ENCODE measurements around the gene PPP2R3B.

GRCh38 chrX:373641-374471 lies 12.9 kb downstream of the PPP2R3B start:
- TF ChIP-seq CTCF (IDR thresholded peaks at IDR 0.05): peak in 1 of 12 donors; percentile 4
- TF ChIP-seq POLR2A (IDR thresholded peaks at IDR 0.05): no peak

All from heart left ventricle (tissue), 13 donors.